ENCODE results near the gene SIX2. TPM values are rescaled to one million over a fixed set of nuclear protein-coding genes. Genes with fewer than 3 reads are reported as not detected.

Gene SIX2
- total and polyA plus RNA-seq, 9 of the 15 experiments (the other 6 are each of a cell fraction or from before 2014, with no cell fraction given), result not detected

GRCh38 chr2:44960871-44961270 is 48.4 kb downstream of the SIX2 start:
- no peak for ATAC-seq
- no peaks in the 10 kb centered on the region; the same call in 1 of the 2 replicates for H4K20me1 ChIP-seq (replicated peaks; ENCODE audit: control insufficient read depth, insufficient read depth, low read length)
- no peak overlapping the region for H3K4me3 ChIP-seq
- no peak overlapping the region for H3K27ac ChIP-seq (ENCODE audit: extremely low read depth, low read depth, low read length)
- BruUV-seq (replicated peaks), result no TSS peak
- no peak for FAIRE-seq
- H3K79me2 ChIP-seq (ENCODE audit: control insufficient read depth, insufficient read depth, low read length), result no peaks in the 10 kb centered on the region
- no peaks in the 10 kb centered on the region for H3K36me3 ChIP-seq (ENCODE audit: control insufficient read depth, insufficient read depth, low read length)
- no peak overlapping the region for H2AFZ ChIP-seq (ENCODE audit: low read depth, low read length)
- 0% methylated on average over 5 of the region's 5 CpGs for WGBS (ENCODE audit: insufficient coverage, low coverage, missing lambda C conversion rate)
- no peaks in the 10 kb centered on the region for H3K9me3 ChIP-seq (replicated peaks; ENCODE audit: control insufficient read depth, insufficient read depth, low read depth, low read length)
- POLR2A ChIA-PET, result no interaction called here
- H3K4me1 ChIP-seq (replicated peaks in 1 of 2; ENCODE audit: control insufficient read depth in 2 of 2, insufficient read depth in 2 of 2, low read length in 2 of 2), result peaks cover 0 to 4% of the 10 kb centered on the region in 2 experiments; a peak in 2 of 5 replicates
- intact Hi-C loops (cut with micrococcal nuclease), result no loop called here
- in situ Hi-C loops (cut with MboI), result no loop called here
- DNase-seq (ENCODE audit: extremely low read depth in 1 of 4, low spot score in 3 of 4), result no peak
- H3K27me3 ChIP-seq (ENCODE audit: control insufficient read depth in 2 of 2, insufficient read depth in 2 of 2, low read length in 2 of 2), result peaks cover 6 to 54% of the 10 kb centered on the region in 2 experiments; a peak in 4 of 5 replicates
- CTCF ChIA-PET (ENCODE audit: low intra/inter-chr PET ratio), result interaction anchor here (0.5 kb wide), 1 partner anchor 257 kb away, joined by 3 read pairs; no protein-coding TSS in a partner anchor
- no peak overlapping the region for H3K9ac ChIP-seq (ENCODE audit: insufficient read depth in 1 of 2, low read depth in 2 of 2, low read length in 2 of 2)
- no peaks in the 10 kb centered on the region for H3K9me1 ChIP-seq (ENCODE audit: control insufficient read depth, insufficient read depth, low read length)
- H3K4me2 ChIP-seq (ENCODE audit: insufficient read depth, low read length), result no peak overlapping the region
- TF ChIP-seq ZNF184 (CRISPR knock-in tag; IDR thresholded peaks at IDR 0.05) (no peak), NCOA4 (IDR thresholded peaks at IDR 0.05; ENCODE audit: partially characterized antibody) (no peak), NCOA1 (IDR thresholded peaks at IDR 0.05; ENCODE audit: low read depth) (no peak), THRAP3 (IDR thresholded peaks at IDR 0.05; ENCODE audit: borderline replicate concordance) (no peak), ZNF75A (CRISPR knock-in tag; IDR thresholded peaks at IDR 0.05) (no peak), STAT6 (CRISPR knock-in tag; IDR thresholded peaks at IDR 0.05) (no peak), SREBF2 (CRISPR knock-in tag; IDR thresholded peaks at IDR 0.05) (no peak), ZNF318 (IDR thresholded peaks at IDR 0.05; ENCODE audit: borderline replicate concordance in 1 of 2, low read depth in 1 of 2) (no peak), HOXB6 (CRISPR knock-in tag; IDR thresholded peaks at IDR 0.05; ENCODE audit: borderline replicate concordance) (no peak)
- TF ChIP-seq, protein P1, sequence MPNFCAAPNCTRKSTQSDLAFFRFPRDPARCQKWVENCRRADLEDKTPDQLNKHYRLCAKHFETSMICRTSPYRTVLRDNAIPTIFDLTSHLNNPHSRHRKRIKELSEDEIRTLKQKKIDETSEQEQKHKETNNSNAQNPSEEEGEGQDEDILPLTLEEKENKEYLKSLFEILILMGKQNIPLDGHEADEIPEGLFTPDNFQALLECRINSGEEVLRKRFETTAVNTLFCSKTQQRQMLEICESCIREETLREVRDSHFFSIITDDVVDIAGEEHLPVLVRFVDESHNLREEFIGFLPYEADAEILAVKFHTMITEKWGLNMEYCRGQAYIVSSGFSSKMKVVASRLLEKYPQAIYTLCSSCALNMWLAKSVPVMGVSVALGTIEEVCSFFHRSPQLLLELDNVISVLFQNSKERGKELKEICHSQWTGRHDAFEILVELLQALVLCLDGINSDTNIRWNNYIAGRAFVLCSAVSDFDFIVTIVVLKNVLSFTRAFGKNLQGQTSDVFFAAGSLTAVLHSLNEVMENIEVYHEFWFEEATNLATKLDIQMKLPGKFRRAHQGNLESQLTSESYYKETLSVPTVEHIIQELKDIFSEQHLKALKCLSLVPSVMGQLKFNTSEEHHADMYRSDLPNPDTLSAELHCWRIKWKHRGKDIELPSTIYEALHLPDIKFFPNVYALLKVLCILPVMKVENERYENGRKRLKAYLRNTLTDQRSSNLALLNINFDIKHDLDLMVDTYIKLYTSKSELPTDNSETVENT (CRISPR knock-in tag; IDR thresholded peaks at IDR 0.05), result no peak

All from K562 (cell line).